HEK293 (cell line): ENCODE results near the gene PPP1R3E.
A peak's percentile ranks its signal among the peaks of the same experiment; 100 is the strongest.

Experiments
- MZF1 ChIP-seq: fragments of 450-650 bp; formaldehyde crosslinking; IDR thresholded peaks from 2 replicates; pipeline ENCODE4 v1.5.1; 2017; ENCODE audit warnings: missing biosample characterization, missing genetic modification characterization, borderline replicate concordance
- SCRT2 ChIP-seq: fragments of 450-650 bp; formaldehyde crosslinking; IDR thresholded peaks from 2 replicates; pipeline ENCODE4 v1.5.1; 2016; ENCODE audit warnings: missing biosample characterization, missing genetic modification characterization
- ZBTB8A ChIP-seq: fragments of 450-650 bp; formaldehyde crosslinking; IDR thresholded peaks from 2 replicates; pipeline ENCODE4 v1.5.1; 2016; ENCODE audit warnings: missing biosample characterization, missing genetic modification characterization
- ZNF140 ChIP-seq: fragments of 450-650 bp; formaldehyde crosslinking; IDR thresholded peaks from 2 replicates; pipeline ENCODE4 v1.5.1; 2016; ENCODE audit warnings: missing biosample characterization, missing genetic modification characterization
- ZNF24 ChIP-seq: fragments of 450-650 bp; formaldehyde crosslinking; IDR thresholded peaks from 2 replicates; pipeline ENCODE4 v1.5.1; 2016; ENCODE audit warnings: missing biosample characterization, missing genetic modification characterization
- ZNF354C ChIP-seq: fragments of 450-650 bp; formaldehyde crosslinking; IDR thresholded peaks from 2 replicates; pipeline ENCODE4 v1.5.1; 2016; ENCODE audit warnings: missing biosample characterization, missing genetic modification characterization, low read depth, borderline replicate concordance
- ZNF423 ChIP-seq: fragments of 450-650 bp; formaldehyde crosslinking; IDR thresholded peaks from 2 replicates; pipeline ENCODE4 v1.5.1; 2016; ENCODE audit warnings: missing biosample characterization, missing genetic modification characterization
- ZNF48 ChIP-seq: fragments of 450-650 bp; formaldehyde crosslinking; IDR thresholded peaks from 2 replicates; pipeline ENCODE4 v1.5.1; 2016; ENCODE audit warnings: missing biosample characterization, missing genetic modification characterization
- ZNF585B ChIP-seq: fragments of 450-650 bp; formaldehyde crosslinking; IDR thresholded peaks from 2 replicates; pipeline ENCODE4 v1.5.1; 2016; ENCODE audit warnings: missing biosample characterization, missing genetic modification characterization
- ZNF629 ChIP-seq: fragments of 450-650 bp; formaldehyde crosslinking; IDR thresholded peaks from 2 replicates; pipeline ENCODE4 v1.5.1; 2017; ENCODE audit warnings: missing biosample characterization, missing genetic modification characterization
- ZNF830 ChIP-seq: fragments of 450-650 bp; IDR thresholded peaks from 2 replicates; pipeline ENCODE4 v1.5.0; 2018; ENCODE audit warnings: missing biosample characterization, missing genetic modification characterization, low read depth, mild to moderate bottlenecking, moderate library complexity
- ZNF837 ChIP-seq: fragments of 450-650 bp; formaldehyde crosslinking; IDR thresholded peaks from 2 replicates; pipeline ENCODE4 v1.5.1; 2016; ENCODE audit warnings: missing biosample characterization, missing genetic modification characterization
- TF ChIP-seq, protein P1 (sequence below): IDR thresholded peaks from 2 replicates; pipeline ENCODE4 v1.6.1; 2011; ENCODE audit warnings: mild to moderate bottlenecking, low read depth, low read length, borderline replicate concordance
- TF ChIP-seq, protein P2 (sequence below): fragments of 450-650 bp; formaldehyde crosslinking; conservative IDR thresholded peaks from 2 replicates; pipeline ENCODE4 v1.5.1; 2016; ENCODE audit warnings: low read depth, missing biosample characterization, missing genetic modification characterization
- TF ChIP-seq, protein P3 (sequence below): fragments of 450-650 bp; formaldehyde crosslinking; IDR thresholded peaks from 2 replicates; pipeline ENCODE4 v1.5.1; 2016; ENCODE audit warnings: missing biosample characterization, missing genetic modification characterization
- TF ChIP-seq, protein P4 (sequence below): fragments of 450-650 bp; formaldehyde crosslinking; IDR thresholded peaks from 2 replicates; pipeline ENCODE4 v1.5.1; 2016; ENCODE audit warnings: missing biosample characterization, missing genetic modification characterization, borderline replicate concordance
- TF ChIP-seq, protein P5 (sequence below): fragments of 450-650 bp; formaldehyde crosslinking; IDR thresholded peaks from 2 replicates; pipeline ENCODE4 v1.5.1; 2016; ENCODE audit warnings: missing biosample characterization, missing genetic modification characterization
- TF ChIP-seq, protein P6 (sequence below): fragments of 450-650 bp; formaldehyde crosslinking; conservative IDR thresholded peaks from 2 replicates; pipeline ENCODE4 v1.5.1; 2016; ENCODE audit warnings: low read depth, missing biosample characterization, missing genetic modification characterization

PPP1R3E gene

DNA sequence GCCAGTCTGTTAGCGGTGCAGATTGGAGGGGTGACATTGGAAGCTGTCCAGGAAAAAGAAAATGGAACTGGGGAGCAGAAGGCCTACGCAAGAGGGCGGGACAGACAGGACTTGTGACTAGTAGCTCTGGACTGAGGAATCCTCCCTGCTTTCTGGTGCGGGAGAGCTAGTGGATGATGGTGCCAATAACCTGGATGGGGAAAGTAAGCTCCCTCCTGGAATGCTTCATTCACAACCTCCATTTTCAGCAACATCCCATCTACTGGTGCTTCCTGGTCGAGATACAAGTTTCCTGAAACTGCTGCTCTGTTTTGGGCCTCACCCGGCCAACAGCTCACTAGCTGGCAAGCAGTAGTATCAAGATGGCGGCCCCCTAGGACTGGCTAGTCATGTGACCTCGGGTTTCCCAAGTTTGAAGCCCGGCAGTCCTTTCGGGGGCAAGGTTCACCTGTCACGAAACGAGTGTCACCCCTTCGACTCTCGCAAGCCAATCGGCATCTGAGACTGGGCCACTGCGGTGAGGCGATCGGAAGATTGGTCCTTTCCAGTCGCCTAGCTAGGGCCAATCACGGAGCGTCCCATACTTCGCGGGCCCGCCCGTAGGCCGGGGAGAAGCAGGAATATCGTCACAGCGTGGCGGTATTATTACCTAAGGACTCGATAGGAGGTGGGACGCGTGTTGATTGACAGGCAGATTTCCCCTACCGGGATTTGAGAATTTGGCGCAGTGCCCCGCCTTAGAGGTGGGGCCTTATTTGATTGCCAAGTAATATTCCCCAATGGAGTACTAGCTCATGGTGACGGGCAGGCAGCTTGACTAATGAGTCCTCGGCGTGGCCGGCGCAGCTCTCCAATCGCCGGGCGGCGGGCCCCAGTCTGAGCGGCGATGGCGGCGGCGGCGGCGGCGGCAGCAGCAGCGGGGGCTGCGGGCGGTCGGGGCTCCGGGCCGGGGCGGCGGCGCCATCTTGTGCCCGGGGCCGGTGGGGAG, 18.2 kb upstream of the PPP1R3E start, which contains the start of gene PABPN1 (continued):
- TF ChIP-seq, protein P1, sequence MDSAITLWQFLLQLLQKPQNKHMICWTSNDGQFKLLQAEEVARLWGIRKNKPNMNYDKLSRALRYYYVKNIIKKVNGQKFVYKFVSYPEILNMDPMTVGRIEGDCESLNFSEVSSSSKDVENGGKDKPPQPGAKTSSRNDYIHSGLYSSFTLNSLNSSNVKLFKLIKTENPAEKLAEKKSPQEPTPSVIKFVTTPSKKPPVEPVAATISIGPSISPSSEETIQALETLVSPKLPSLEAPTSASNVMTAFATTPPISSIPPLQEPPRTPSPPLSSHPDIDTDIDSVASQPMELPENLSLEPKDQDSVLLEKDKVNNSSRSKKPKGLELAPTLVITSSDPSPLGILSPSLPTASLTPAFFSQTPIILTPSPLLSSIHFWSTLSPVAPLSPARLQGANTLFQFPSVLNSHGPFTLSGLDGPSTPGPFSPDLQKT, result no peak
- TF ChIP-seq ZBTB8A (tag by site-specific recombination), result peak; percentile 79
- no peak for TF ChIP-seq ZNF585B (tag by site-specific recombination)
- TF ChIP-seq, protein P2, sequence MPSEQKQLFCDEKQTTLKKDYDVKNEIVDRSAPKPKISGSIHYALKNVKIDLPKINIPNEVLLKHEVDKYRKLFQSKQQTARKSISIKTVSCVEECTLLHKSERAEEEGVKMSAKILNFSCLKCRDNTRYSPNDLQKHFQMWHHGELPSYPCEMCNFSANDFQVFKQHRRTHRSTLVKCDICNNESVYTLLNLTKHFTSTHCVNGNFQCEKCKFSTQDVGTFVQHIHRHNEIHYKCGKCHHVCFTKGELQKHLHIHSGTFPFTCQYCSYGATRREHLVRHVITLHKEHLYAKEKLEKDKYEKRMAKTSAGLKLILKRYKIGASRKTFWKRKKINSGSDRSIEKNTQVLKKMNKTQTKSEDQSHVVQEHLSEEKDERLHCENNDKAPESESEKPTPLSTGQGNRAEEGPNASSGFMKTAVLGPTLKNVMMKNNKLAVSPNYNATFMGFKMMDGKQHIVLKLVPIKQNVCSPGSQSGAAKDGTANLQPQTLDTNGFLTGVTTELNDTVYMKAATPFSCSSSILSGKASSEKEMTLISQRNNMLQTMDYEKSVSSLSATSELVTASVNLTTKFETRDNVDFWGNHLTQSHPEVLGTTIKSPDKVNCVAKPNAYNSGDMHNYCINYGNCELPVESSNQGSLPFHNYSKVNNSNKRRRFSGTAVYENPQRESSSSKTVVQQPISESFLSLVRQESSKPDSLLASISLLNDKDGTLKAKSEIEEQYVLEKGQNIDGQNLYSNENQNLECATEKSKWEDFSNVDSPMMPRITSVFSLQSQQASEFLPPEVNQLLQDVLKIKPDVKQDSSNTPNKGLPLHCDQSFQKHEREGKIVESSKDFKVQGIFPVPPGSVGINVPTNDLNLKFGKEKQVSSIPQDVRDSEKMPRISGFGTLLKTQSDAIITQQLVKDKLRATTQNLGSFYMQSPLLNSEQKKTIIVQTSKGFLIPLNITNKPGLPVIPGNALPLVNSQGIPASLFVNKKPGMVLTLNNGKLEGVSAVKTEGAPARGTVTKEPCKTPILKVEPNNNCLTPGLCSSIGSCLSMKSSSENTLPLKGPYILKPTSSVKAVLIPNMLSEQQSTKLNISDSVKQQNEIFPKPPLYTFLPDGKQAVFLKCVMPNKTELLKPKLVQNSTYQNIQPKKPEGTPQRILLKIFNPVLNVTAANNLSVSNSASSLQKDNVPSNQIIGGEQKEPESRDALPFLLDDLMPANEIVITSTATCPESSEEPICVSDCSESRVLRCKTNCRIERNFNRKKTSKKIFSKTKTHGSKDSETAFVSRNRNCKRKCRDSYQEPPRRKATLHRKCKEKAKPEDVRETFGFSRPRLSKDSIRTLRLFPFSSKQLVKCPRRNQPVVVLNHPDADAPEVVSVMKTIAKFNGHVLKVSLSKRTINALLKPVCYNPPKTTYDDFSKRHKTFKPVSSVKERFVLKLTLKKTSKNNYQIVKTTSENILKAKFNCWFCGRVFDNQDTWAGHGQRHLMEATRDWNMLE, result peak; percentile 74
- TF ChIP-seq, protein P3, sequence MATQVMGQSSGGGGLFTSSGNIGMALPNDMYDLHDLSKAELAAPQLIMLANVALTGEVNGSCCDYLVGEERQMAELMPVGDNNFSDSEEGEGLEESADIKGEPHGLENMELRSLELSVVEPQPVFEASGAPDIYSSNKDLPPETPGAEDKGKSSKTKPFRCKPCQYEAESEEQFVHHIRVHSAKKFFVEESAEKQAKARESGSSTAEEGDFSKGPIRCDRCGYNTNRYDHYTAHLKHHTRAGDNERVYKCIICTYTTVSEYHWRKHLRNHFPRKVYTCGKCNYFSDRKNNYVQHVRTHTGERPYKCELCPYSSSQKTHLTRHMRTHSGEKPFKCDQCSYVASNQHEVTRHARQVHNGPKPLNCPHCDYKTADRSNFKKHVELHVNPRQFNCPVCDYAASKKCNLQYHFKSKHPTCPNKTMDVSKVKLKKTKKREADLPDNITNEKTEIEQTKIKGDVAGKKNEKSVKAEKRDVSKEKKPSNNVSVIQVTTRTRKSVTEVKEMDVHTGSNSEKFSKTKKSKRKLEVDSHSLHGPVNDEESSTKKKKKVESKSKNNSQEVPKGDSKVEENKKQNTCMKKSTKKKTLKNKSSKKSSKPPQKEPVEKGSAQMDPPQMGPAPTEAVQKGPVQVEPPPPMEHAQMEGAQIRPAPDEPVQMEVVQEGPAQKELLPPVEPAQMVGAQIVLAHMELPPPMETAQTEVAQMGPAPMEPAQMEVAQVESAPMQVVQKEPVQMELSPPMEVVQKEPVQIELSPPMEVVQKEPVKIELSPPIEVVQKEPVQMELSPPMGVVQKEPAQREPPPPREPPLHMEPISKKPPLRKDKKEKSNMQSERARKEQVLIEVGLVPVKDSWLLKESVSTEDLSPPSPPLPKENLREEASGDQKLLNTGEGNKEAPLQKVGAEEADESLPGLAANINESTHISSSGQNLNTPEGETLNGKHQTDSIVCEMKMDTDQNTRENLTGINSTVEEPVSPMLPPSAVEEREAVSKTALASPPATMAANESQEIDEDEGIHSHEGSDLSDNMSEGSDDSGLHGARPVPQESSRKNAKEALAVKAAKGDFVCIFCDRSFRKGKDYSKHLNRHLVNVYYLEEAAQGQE (tag by site-specific recombination), result peak; percentile 24; the same call in 1 of the 2 replicates
- no peak for TF ChIP-seq MZF1 (tag by site-specific recombination)
- TF ChIP-seq ZNF629 (tag by site-specific recombination), result peak; percentile 100
- TF ChIP-seq, protein P4, sequence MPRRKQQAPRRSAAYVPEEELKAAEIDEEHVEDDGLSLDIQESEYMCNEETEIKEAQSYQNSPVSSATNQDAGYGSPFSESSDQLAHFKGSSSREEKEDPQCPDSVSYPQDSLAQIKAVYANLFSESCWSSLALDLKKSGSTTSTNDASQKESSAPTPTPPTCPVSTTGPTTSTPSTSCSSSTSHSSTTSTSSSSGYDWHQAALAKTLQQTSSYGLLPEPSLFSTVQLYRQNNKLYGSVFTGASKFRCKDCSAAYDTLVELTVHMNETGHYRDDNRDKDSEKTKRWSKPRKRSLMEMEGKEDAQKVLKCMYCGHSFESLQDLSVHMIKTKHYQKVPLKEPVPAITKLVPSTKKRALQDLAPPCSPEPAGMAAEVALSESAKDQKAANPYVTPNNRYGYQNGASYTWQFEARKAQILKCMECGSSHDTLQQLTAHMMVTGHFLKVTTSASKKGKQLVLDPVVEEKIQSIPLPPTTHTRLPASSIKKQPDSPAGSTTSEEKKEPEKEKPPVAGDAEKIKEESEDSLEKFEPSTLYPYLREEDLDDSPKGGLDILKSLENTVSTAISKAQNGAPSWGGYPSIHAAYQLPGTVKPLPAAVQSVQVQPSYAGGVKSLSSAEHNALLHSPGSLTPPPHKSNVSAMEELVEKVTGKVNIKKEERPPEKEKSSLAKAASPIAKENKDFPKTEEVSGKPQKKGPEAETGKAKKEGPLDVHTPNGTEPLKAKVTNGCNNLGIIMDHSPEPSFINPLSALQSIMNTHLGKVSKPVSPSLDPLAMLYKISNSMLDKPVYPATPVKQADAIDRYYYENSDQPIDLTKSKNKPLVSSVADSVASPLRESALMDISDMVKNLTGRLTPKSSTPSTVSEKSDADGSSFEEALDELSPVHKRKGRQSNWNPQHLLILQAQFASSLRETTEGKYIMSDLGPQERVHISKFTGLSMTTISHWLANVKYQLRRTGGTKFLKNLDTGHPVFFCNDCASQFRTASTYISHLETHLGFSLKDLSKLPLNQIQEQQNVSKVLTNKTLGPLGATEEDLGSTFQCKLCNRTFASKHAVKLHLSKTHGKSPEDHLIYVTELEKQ (tag by site-specific recombination), result no peak
- TF ChIP-seq ZNF48 (tag by site-specific recombination), result no peak
- TF ChIP-seq ZNF140 (tag by site-specific recombination), result no peak
- TF ChIP-seq SCRT2 (tag by site-specific recombination), result no peak
- TF ChIP-seq, protein P5, sequence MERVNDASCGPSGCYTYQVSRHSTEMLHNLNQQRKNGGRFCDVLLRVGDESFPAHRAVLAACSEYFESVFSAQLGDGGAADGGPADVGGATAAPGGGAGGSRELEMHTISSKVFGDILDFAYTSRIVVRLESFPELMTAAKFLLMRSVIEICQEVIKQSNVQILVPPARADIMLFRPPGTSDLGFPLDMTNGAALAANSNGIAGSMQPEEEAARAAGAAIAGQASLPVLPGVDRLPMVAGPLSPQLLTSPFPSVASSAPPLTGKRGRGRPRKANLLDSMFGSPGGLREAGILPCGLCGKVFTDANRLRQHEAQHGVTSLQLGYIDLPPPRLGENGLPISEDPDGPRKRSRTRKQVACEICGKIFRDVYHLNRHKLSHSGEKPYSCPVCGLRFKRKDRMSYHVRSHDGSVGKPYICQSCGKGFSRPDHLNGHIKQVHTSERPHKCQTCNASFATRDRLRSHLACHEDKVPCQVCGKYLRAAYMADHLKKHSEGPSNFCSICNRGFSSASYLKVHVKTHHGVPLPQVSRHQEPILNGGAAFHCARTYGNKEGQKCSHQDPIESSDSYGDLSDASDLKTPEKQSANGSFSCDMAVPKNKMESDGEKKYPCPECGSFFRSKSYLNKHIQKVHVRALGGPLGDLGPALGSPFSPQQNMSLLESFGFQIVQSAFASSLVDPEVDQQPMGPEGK, result peak; percentile 75
- TF ChIP-seq, protein P6, sequence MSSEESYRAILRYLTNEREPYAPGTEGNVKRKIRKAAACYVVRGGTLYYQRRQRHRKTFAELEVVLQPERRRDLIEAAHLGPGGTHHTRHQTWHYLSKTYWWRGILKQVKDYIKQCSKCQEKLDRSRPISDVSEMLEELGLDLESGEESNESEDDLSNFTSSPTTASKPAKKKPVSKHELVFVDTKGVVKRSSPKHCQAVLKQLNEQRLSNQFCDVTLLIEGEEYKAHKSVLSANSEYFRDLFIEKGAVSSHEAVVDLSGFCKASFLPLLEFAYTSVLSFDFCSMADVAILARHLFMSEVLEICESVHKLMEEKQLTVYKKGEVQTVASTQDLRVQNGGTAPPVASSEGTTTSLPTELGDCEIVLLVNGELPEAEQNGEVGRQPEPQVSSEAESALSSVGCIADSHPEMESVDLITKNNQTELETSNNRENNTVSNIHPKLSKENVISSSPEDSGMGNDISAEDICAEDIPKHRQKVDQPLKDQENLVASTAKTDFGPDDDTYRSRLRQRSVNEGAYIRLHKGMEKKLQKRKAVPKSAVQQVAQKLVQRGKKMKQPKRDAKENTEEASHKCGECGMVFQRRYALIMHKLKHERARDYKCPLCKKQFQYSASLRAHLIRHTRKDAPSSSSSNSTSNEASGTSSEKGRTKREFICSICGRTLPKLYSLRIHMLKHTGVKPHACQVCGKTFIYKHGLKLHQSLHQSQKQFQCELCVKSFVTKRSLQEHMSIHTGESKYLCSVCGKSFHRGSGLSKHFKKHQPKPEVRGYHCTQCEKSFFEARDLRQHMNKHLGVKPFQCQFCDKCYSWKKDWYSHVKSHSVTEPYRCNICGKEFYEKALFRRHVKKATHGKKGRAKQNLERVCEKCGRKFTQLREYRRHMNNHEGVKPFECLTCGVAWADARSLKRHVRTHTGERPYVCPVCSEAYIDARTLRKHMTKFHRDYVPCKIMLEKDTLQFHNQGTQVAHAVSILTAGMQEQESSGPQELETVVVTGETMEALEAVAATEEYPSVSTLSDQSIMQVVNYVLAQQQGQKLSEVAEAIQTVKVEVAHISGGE (tag by site-specific recombination), result peak; percentile 45; the same call in 1 of the 2 replicates
- TF ChIP-seq ZNF423 (tag by site-specific recombination), result no peak
- no peak for TF ChIP-seq ZNF354C (tag by site-specific recombination)
- TF ChIP-seq ZNF830, result no peak
- no peak for TF ChIP-seq ZNF837 (tag by site-specific recombination)
- peak; percentile 80; the same call in 1 of the 2 replicates for TF ChIP-seq ZNF24
